GM23248 (cell line): Measurements from ENCODE around the gene ATG2A.

Experiments
- EZH2 ChIP-seq: fragments of 200-600 bp; sonication (generic); IDR thresholded peaks from 2 replicates; pipeline ENCODE4 v1.6.1; 2018; ENCODE audit warnings: antibody characterized with exemption, mild to moderate bottlenecking; ENCODE audit not compliant: insufficient read depth, poor library complexity, severe bottlenecking
- EZH2phosphoT487 ChIP-seq: fragments of 200-600 bp; sonication (generic); IDR thresholded peaks from 2 replicates; pipeline ENCODE4 v1.6.1; 2018; ENCODE audit warnings: antibody characterized with exemption, moderate library complexity, mild to moderate bottlenecking, low read depth; ENCODE audit not compliant: insufficient read depth

- no peak for TF ChIP-seq EZH2phosphoT487
- no peak for TF ChIP-seq EZH2
Observed at GRCh38 chr11:64874308-64875240, 42.4 kb downstream of the ATG2A start.
